AG09319 (cell line): ENCODE results near the gene ACACA.

Experiments
- DNase-seq: peaks from one replicate; pipeline ENCODE4 v3.0.0-alpha.2; 2010; ENCODE audit warnings: low read depth; ENCODE audit errors: extremely low read depth
- TF ChIP-seq, protein P1 (sequence below): IDR thresholded peaks from 2 replicates; pipeline ENCODE4 v1.5.1; 2011; ENCODE audit warnings: low read depth, mild to moderate bottlenecking, inconsistent platforms, low read length, moderate library complexity

ACACA gene

DNA sequence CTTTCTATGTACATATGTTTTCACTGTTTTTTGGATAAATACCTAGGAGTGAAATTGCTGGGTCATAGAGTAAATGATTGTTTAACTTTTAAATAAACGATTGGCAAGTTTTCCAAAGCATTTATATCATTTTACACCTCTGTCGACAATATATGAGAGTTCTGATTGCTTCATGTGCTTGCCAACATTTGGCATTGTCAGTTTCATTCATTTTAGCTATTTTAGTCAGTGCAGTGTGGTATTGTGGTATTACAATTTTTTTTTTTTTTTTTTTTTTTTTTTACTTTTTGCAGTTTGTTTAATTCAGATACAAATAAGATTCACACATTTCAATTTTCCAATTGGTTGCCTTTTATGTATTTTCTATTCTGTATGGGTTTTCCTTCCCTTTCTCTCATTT lies 26.0 kb upstream of the ACACA start:
- TF ChIP-seq, protein P1, sequence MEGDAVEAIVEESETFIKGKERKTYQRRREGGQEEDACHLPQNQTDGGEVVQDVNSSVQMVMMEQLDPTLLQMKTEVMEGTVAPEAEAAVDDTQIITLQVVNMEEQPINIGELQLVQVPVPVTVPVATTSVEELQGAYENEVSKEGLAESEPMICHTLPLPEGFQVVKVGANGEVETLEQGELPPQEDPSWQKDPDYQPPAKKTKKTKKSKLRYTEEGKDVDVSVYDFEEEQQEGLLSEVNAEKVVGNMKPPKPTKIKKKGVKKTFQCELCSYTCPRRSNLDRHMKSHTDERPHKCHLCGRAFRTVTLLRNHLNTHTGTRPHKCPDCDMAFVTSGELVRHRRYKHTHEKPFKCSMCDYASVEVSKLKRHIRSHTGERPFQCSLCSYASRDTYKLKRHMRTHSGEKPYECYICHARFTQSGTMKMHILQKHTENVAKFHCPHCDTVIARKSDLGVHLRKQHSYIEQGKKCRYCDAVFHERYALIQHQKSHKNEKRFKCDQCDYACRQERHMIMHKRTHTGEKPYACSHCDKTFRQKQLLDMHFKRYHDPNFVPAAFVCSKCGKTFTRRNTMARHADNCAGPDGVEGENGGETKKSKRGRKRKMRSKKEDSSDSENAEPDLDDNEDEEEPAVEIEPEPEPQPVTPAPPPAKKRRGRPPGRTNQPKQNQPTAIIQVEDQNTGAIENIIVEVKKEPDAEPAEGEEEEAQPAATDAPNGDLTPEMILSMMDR, result no peak
- no peak for DNase-seq

DNA sequence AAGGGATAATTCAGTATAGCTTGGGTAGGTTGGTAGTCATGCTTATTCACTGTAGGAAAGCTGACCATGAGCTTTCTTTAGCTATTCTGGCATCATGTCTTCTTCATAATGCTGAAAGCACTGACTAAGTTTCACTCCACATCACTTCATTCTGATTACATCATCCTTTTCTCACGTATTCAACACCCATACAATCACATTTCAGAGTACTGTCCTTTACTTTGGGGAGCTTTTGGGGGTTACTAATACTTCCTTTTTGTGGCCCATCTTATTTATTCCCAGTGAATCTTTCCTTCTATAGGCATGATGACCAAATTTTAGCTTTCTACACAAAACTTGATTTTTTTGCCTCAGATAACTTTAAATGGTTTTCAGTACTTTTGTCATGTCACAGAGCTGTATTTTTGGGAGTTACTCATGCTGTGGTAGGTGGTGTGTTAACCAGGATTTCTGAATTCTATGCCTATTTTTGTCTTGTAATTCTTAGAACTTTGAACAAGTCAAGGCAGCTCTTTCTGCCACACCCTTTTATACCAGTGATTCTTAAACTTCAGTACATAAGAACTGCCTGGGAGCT lies 23.5 kb upstream of the ACACA start:
- DNase-seq, result no peak
- TF ChIP-seq, protein P1, result no peak

GRCh38 chr17:37429453-37429852 lies 22.8 kb upstream of the ACACA start:
- DNase-seq, result no peak

DNA sequence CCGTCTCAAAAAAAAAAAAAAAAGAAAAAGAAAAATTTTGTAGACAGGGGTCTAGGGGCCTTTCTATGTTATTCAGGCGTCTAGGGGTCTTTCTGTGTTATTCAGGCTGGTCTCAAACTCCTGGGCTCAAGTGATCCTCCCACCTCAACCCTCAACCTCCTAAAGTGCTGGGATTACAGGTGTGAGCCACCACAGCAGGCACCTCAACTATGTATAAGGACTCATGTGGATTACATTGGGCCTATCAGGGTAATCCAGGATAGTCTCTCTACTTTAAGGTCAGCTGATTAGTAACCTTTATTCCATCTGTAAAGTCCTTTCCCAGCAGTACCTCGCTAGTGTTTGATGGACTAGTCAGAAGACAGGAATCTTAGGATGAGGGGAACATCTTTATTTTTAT lies 22.4 kb upstream of the ACACA start:
- DNase-seq, result no peak
- TF ChIP-seq, protein P1, result no peak

More at GRCh38 chr17:37429453-37429852, 22.8 kb upstream of the ACACA start:
- TF ChIP-seq, protein P1, result no peak

DNA sequence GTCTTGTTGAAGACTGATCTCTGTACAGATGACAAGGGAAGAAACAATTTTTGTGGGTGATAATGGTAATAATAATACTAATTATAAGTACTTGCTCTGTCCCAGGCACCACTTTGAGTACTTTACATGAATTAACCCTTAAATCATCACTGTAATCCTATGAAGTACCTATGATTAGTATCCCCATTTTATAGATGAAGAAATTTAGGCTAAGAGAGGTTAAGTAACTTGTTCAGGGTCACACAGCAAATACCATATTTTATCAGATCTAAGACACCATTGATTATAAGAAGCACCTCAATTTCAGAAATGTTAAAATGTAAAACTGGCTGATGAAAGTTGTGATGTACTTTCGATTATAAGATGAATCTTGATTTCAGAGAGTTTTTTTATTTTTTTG lies 18.6 kb upstream of the ACACA start:
- TF ChIP-seq, protein P1, result no peak
- DNase-seq, result no peak

GRCh38 chr17:37422971-37423625 lies 16.5 kb upstream of the ACACA start:
- TF ChIP-seq, protein P1, result no peak
- no peak for DNase-seq

- no peak for DNase-seq
- TF ChIP-seq, protein P1, result no peak
These were observed 11.2 kb upstream of the ACACA start for GRCh38 chr17:37417852-37418251.
